ENCODE data around the gene MDFI.

The MDFI gene, protein sequence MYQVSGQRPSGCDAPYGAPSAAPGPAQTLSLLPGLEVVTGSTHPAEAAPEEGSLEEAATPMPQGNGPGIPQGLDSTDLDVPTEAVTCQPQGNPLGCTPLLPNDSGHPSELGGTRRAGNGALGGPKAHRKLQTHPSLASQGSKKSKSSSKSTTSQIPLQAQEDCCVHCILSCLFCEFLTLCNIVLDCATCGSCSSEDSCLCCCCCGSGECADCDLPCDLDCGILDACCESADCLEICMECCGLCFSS

DNA sequence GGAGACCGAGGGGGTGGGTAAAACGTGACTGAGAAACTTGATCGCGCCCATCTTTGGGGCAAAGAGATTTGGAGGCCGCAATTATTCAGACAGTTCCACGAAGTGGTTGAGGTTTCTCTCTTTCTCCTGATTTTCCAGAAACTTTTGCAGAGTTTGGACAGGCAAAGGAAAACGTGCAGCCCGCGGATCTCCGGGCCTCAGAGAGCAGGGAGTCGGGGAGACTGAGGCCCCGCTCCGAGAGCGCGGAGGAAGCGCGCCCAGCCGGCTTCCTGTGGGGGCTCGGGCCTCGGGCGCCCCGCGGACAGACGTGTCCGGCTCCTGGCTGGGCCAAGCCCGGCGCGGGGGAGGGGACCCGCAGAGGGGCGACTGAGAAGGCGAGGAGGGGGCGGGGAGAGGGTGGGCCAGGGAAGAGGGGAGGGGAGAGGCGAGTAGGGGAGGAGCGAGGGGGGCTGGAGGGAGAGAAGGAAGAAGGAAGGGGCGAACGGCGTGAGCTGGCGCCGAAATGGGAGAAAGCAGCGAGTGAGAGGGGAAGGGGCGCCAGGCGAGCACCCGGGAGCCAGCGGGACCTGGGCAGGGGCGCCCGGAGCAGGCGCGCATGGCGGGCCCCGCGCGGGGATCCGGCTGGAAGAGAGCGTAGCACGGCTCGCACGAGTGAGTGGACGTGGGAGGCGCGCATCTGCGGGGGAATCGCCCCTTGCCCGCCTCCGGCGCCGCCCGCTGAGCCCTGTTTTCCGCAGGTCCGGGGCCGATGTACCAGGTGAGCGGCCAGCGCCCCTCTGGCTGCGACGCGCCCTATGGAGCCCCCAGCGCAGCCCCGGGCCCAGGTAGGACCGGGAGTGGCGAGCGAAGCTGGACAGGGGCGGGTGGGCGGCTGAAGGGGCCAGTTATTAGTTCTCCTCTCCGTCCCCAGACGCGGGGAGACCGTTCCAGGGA, at the start of gene MDFI:
Gene MDFI (plus strand): TSS at position 467 of the 933 bp plus-strand sequence. CDS start 282 bp downstream, at position 749.
- no peak for DNase-seq (ENCODE audit: low read depth)

DNA sequence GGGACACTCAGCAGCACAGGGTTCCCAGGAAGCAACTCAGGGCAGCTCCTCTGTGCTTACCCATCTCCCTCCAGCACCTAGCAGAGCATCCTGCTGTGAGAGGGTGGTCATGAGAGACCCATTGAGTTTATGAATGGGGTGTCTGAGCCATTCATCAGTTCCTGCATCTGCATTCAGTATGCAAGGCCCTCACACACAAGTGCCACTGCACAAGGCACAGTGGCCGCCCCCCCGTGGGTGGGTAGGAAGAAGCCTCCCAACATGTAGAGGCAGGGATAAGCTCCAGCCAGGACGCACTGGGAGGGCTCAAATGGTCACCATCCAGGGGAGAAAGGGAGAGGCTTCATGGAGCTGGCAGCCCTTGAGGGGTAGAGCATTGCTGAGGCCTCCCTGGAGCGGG, 49.0 kb upstream of the MDFI start:
- no peak for DNase-seq (ENCODE audit: low read depth)

DNA sequence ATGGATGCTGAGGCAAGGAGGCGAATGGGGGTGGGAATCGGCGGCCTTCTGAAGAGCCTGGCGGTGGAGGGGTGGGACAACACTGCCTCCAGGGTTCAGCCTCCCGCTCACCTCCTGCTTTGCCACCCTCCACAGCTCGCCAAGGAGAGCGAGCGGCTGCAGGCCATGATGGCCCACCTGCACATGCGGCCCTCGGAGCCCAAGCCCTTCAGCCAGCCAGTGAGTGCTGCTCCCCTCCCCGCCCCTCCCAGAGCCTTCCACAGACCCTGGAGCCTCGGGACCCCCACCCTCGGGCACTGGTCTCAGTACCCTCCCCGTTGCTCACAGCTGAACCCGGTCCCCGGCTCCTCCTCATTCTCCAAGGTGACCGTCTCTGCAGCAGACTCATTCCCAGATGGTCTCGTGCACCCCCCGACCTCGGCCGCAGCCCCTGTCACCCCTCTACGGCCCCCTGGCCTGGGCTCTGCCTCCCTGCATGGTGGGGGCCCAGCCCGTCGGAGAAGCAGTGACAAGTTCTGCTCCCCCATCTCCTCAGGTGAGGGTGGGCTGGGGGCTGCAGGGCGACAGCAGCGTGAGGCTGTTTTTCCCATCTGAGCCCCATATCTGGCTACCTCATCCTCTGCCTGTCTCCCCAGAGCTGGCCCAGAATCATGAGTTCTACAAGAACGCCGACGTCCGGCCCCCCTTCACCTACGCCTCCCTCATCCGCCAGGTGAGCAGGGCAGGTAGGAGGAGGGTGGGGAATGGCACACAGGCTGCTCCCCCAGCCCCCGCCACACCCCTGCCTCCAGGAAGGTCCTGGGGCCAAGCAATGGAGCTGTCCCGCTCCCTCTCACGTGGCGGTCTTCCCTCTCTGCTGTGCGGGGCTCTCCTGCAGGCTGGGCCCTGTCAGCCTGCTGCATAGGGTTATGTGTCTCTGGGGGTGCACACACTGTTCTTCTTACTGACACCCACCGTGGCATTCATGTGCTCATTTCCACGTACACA, 48.3 kb upstream of the MDFI start:
- DNase-seq (ENCODE audit: low read depth) = no peak

DNA sequence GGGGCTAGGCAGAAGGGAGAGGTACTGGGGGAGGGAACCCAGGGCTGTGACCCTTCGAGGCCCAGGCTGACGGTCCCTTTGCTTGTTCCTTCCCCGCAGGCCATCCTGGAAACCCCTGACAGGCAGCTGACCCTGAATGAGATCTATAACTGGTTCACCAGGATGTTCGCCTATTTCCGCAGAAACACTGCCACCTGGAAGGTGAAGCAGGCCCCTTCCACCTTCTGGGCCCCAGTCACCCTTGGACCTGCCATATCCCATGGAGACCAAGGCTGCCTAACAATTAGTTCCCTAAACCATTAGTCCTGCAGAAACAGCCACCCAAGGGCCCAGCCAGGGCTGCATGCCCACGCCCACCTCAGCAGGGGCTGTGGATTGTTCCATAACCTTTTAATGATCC, 47.1 kb upstream of the MDFI start:
- DNase-seq (ENCODE audit: low read depth) = no peak

DNA sequence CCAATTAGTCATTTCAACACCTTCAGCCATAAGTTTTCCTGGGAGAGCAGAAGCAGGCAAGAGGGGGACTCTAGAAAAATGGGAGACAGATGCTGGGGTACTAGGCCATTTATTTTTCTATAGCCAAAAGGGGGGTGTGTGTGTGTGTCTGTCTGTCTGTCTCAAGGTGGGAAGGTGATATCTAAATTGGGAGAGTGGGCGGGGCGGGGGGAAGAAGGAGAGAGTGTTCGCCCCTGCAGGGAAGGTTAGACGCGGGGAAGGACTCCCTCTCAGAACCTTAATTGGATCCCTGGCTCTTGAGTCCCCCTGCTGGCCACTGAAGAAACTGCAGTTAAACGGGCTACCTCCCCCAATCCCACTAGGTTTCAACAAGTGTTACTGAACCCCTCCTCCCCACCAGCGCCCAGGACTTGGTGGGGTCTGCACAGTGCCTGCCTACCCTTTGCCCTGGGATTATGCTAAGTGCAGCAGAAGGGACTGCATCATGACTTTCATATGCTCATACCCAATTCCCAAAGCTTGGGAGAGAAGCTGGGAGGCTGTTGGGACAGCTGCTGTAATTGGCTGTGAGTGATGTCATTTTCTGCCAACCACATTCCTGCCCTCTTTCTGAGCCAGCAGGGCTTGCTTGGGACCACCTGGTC, 46.3 kb upstream of the MDFI start:
- peak; percentile 69 for DNase-seq (ENCODE audit: low read depth)

DNA sequence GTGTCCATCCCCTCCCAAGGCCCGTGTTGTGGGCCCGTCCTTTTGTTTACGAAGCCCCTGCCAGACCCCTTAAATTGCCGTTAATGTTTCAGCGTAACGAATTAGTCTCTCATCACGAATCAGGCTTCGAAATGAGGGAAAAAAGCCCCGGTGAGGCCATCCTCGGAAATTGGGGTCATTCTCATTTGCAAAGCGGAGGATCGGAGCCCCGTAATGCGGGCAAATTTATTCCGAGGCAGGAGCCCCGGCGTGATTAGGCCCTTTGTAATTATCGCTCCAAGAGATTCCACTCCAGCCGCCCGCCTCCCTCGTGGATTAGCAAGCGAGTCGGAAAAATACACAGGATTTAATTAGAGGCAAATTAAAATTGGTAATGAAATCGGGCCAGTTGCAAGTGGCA, 44.9 kb upstream of the MDFI start:
- no peak for DNase-seq (ENCODE audit: low read depth)

DNA sequence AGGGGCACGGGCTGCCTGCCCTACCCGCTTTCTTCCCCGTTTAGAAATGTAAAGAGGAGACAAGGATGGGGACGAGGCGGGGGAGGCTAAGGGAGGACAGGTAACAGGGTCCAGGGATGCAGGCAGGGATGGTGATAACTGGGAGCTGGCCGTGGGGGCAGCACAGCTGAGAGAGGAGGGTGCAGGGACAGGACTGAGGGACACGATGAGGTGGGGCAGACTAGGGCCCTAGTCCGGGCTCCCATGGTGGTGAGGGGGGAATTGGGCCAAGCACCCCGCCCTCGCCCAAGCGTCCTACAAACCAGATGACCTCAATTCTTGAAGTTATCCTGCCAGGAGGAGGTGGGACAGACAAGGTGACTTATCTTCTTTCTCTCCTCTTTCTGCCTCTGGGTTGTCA, 44.4 kb upstream of the MDFI start:
- DNase-seq (ENCODE audit: low read depth) = no peak

DNA sequence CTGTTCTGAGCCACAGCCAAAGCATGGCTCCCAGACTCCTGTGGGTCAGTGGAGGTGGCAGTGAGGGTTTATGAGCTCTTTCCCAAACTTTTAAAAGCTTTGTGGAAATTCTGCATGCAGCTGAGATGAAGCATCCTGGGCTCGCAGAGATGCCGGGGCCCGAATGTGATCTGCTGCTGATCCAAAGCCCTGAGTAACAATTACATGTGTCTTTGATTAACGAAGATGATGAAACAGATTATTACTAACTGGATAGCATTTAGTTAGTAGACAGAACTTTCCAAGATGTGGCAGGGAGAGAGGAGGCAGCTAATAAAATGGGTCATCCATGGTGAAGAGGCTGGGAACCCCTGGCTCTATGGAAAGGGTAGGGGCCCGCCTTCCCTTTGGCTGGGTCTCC, 43.9 kb upstream of the MDFI start:
- DNase-seq (ENCODE audit: low read depth) = no peak

DNA sequence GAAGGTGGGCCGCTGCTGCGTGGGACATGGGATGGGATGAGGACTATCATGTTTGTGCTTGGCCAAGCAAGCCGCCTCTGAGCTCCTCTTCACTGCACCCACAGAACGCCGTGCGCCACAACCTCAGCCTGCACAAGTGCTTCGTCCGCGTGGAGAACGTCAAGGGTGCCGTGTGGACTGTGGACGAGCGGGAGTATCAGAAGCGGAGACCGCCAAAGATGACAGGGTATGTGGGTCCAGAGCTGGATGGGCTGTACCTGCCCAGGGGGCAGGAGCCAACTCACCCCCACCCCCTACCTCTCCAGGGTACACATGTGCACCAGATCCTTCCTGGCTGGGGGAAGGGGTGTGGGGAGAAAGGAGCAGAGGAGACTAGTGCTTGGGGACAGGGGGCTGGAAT, 43.5 kb upstream of the MDFI start:
- DNase-seq (ENCODE audit: low read depth) = no peak

DNA sequence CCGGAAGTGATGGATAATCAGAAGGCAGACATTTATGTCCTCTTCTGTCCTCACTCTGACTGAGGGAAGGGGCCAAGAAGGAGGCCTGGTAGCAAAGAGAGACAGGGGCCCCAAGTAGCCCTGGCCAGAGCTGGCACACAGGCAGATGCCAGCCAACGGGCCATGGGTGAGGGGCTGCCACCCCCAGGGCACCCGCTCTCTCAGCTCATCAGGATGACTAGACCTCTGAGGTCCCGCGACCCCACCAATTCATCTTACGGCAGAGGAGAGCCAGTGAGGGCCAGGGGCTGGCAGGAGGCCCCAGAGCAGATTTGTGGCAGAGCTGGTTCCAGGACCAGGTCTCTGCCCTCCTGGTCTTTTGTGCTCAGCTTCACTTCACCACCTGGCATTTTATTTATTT, 43.1 kb upstream of the MDFI start:
- no peak for DNase-seq (ENCODE audit: low read depth)

DNA sequence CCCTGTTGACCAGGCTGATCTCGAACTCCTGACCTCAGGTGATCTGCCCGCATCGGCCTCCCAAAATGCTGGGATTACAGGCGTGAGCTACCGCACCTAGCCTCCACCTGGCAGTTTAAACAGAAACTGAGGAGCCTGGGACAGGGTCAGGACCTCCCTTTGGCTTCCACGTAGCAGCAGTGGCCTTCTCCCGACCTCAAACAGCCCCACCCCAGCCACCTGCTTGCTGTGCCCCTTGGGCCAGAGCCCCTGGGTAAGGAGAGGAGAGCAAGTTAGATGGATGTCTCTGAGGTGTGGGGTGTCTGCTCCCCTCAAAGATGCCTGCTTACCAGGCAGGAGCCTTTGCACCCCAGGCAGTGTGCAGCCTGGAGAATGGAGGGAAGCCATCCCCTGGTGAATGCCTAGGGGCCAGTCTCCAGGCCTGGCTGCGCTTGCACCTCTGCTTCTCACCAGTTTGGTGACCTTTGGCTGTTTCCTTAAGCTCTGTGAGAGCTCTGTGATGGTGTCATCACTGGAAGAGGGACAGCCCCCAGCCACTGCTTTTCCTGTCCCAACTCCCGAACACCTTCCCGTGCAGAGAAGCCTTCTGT, 42.1 kb upstream of the MDFI start:
- DNase-seq (ENCODE audit: low read depth) = no peak

DNA sequence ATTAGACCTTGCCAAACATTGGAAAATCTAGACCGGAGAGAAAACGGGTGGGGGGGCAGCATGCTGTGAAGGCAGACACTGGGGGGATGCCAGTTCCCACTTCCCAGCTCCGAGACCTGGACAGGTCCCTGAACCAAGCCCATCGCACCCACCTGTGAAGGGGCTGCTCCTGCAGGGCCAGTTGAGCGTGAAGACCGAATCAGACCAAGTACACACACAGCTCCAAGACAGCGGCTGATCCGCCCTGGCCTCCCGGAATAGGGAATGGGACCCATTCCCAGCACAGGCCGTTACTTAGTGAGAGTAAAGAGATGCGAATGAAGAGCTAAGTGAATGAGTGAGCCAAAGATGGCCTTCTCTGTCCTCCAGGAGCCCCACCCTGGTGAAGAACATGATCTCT, 41.5 kb upstream of the MDFI start:
- no peak for DNase-seq (ENCODE audit: low read depth)

DNA sequence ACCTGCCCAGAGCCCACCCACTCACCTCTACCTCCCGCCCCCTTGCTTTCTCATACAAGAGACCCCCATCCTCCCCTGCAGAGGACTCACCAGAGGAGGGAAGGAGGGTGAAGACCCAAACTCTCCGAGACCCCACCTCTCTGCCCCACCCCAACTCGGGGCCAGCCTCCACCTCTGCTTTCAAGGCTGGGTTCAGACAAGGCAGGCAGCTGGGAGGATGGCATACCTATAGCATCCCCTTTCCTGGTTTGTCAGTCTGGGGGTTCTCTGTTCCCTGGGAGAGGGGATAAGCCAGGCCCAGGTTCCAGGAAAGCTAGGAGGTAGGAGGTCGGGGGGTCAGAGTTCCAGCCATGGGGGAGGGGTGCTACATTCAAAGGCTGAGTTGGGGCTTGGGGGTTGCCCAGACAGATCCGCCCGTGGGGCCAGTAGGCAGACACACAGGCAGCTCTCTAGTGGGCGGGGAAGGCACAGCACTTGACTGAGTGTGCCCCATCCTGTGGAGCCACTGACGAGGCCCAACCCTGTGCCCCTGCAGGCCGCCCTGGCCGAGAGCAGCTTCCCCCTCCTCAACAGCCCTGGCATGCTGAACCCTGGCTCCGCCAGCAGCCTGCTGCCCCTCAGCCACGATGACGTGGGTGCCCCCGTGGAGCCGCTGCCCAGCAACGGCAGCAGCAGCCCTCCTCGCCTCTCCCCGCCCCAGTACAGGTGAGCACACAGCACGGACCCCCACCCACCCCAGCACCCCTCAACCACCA, 40.8 kb upstream of the MDFI start:
- DNase-seq (ENCODE audit: low read depth) = no peak

DNA sequence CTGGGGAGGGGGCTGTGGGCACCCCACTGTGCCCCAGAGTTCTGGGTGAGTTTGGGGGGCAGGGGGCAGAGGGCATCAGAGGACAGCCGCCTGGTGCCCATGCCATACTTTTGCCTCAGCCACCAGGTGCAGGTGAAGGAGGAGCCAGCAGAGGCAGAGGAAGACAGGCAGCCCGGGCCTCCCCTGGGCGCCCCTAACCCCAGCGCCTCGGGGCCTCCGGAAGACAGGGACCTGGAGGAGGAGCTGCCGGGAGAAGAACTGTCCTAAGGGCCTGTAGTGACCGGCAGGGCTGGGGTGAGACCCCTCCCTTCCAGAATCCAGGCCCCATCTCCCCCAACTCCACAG, 39.6 kb upstream of the MDFI start:
- no peak for DNase-seq (ENCODE audit: low read depth)

DNA sequence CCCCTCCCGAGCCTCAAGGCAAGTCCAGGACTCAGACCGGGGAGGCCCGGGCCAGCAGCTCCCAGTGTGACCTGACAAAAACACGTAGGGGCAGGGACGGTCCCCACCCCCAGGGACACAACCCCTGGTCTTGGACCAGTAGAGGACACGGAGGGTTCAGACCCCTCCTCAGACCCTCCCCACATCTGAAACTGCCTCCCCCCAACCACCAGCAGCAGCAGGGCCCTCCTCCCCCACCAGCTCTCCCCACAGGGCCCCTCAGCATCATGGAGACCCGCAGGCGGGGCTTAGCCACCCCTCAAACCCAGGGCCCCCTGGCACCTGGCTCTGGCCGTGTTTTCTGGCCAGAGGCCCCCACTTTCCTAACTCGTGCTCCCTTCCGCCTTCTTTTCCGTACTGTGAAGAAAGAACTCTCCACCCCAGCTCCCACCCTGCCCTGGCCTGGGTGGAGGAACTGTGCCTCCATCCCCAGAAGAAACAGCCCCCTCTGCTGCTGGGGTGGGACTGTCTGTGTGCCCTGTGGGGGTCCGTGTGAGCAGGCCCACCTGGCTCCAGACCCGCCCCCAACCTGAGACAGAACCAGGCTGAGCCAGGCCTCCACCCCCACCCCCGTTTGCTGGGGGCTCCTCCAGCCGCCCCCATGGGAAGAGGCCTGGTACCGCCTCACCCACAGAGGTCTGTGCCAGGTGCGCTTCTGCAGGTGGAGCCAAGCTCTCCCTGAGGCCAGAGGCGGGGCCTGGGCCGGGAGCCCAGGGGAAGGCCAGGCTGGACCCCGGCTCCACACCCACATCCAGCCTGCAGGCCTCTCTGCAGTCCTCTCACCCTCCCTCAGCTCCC, 39.0 kb upstream of the MDFI start:
- no peak for DNase-seq (ENCODE audit: low read depth)

DNA sequence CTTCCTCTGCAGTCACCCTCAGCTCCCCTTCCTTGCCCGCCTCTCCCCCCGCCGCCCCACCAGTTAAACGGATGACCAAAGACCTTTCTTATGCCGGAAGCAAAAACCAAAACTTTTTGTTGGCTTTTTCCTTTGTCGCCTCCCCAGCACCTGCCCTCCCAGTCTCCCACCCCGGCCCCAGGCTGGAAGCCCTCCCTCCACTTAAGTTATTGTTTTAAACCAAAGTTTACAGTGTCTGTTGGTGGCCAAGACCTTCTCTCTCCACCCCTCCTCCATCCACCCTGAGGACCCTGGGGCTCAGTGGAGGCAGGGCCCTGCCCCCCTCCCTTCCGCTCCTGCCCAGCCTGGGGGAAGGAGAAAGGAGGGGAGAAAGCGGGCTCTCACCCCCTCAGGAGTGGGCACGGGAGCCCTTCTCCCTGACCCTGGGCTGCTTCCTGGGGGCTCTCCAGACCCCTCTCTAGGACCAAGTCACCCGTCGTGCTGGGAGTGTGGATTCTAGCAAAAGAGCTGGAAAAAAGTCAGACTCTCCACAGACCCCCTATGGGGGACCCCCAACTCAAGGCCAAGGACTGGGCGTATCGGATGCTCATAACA, 38.3 kb upstream of the MDFI start:
- no peak for DNase-seq (ENCODE audit: low read depth)

DNA sequence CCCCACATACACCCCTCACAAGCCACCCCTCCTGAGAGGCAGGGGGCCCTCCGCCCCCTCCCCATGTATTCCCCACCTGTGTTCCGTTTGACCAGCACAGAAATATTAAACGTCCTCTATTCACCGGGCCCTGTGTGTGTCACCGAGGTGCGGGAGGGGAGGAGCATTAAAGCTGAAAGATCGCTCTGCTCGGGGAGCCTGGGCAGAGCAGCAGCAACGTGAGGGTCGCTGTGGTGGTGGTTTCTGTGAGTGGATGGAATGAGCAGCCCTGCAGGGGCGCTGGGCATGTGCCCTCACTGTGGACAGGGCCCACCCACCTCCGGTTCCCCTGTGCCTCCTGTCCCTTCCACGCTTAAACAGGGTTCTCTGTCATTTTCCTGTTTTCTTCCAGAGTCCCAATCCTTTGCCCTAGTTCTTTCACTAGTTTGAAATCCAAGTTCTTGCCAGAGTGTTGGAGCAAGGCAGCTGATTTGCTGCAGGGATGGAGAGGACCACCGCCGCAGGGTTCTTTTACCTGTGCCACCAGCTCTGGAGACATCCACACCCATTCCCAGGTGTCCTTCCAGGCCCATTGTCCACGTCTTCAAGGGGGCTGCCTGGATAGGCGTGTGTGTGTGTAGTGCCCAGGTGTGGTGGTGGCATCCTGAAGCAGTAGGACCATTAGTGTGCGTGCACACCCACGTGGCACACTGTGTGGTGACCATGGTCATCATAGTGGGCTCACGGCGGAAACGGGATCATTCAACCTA, 37.6 kb upstream of the MDFI start:
- DNase-seq (ENCODE audit: low read depth) = no peak

DNA sequence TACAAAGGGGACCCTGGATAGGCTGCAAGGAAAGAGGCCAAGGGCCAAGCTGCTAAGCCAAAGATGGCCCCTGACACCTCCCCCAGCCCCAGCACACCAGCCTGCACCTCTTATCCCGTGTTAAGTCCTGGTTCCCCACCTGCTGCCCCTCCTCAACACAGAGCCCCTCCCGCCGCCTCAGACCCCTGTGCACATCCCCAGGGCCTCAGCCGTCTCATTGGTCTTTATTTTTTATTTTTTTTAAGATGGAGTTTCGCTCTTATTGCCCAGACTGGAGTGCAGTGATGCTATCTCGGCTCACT, 37.1 kb upstream of the MDFI start:
- DNase-seq (ENCODE audit: low read depth) = no peak

DNA sequence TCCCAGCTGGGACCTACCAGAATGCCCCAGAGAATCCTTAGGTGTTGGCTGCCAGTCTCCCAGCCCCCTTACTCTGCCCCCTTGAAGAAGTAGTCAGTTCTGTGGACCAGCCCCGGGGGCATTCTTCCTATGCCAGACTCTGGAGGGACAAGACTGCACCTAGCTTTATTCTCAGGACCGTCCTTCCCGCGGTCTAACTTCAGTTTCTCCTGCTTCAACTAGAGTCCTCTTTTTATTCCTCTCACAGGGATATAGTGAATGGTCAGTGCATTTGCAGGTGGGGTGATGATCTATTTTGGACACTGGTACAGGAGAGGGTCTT, 35.9 kb upstream of the MDFI start:
- DNase-seq (ENCODE audit: low read depth) = no peak

All from ELR (cell line).